ENCODE data around the gene TTLL10.

The TTLL10 gene

DNA sequence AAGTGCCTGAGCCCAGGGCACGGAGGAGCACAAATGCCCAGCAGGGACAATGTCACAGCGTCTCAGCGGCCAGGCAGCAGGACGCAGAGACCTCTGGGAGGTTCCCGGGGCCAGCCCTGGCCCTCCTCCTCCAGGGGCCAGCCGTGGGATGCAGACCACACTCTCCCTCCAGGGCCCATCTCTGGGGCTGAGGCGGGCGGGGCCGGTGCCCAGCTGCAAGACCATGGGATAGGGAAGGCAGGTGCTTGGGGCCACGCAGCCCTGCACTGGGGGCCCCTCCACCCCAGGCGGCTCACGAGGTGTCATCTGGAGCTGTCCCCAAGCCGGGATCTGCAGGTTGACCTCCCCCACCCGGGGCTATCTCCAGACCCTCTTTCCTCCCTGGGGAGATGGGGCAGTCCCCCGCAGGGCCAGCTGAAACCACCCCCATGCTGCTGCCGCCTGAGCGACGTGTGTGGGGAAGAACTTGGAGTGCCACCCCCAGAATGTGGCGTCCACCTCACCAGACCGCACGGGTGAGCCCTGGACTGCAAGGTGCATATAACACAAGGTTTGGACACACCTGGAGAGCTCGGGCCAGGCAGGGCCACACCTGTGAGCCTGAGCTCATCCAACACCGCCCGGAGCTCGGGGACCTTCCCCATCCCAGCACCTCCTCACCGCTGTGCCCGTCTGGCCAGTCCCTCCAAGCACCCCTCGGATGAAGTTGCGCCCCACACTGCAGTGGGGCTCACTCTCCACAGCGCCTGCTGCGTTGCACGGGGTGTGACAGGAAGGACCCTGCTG, 4.1 kb upstream of the TTLL10 start:
- H3K27me3 ChIP-seq (ENCODE audit: low read length), result no peaks in the 10 kb centered on the region

GRCh38 chr1:1170215-1171091, 3.2 kb upstream of the TTLL10 start:
- no peaks in the 10 kb centered on the region for H3K27me3 ChIP-seq (ENCODE audit: low read length)
- H3K36me3 ChIP-seq (ENCODE audit: low read length), result no peaks in the 10 kb centered on the region
- H3F3A ChIP-seq (ENCODE audit: insufficient read depth), result no peaks in the 10 kb centered on the region
- no peaks in the 10 kb centered on the region for H3K79me2 ChIP-seq (ENCODE audit: insufficient read depth, low read length)
- TF ChIP-seq EZH2phosphoT487 (conservative IDR thresholded peaks at IDR 0.05; ENCODE audit: low read length) (no peak), CTCF (IDR thresholded peaks at IDR 0.05; ENCODE audit: insufficient read depth, low read length, poor library complexity, severe bottlenecking) (no peak)
- no peak overlapping the region for H3K4me2 ChIP-seq (ENCODE audit: low read depth, low read length, poor library complexity, severe bottlenecking)
- H3K9me2 ChIP-seq (replicated peaks; ENCODE audit: insufficient read depth, low read length), result no peaks in the 10 kb centered on the region
- no peaks in the 10 kb centered on the region for H3K9me3 ChIP-seq (ENCODE audit: insufficient read depth, low read length)
- H3K9ac ChIP-seq (ENCODE audit: low read length), result no peak overlapping the region
- no peak overlapping the region for H3K27ac ChIP-seq (ENCODE audit: low read depth, low read length)
- H4K20me1 ChIP-seq (ENCODE audit: low read depth, low read length), result no peaks in the 10 kb centered on the region
- H3K4me3 ChIP-seq (ENCODE audit: insufficient read depth, low read length, poor library complexity, severe bottlenecking), result no peak overlapping the region
- no peak overlapping the region for H2AFZ ChIP-seq (ENCODE audit: low read depth, low read length, severe bottlenecking)

More for the DNA sequence above, 4.1 kb upstream of the TTLL10 start:
- no peak overlapping the region for H3K4me3 ChIP-seq (ENCODE audit: insufficient read depth, low read length, poor library complexity, severe bottlenecking)
- no peaks in the 10 kb centered on the region for H3F3A ChIP-seq (ENCODE audit: insufficient read depth)
- H2AFZ ChIP-seq (ENCODE audit: low read depth, low read length, severe bottlenecking), result no peak overlapping the region
- H3K27ac ChIP-seq (ENCODE audit: low read depth, low read length), result no peak overlapping the region
- no peaks in the 10 kb centered on the region for H3K9me2 ChIP-seq (replicated peaks; ENCODE audit: insufficient read depth, low read length)
- H3K9ac ChIP-seq (ENCODE audit: low read length), result no peak overlapping the region
- H3K79me2 ChIP-seq (ENCODE audit: insufficient read depth, low read length), result no peaks in the 10 kb centered on the region
- no peak overlapping the region for H3K4me2 ChIP-seq (ENCODE audit: low read depth, low read length, poor library complexity, severe bottlenecking)
- H3K36me3 ChIP-seq (ENCODE audit: low read length), result no peaks in the 10 kb centered on the region
- no peaks in the 10 kb centered on the region for H3K9me3 ChIP-seq (ENCODE audit: insufficient read depth, low read length)
- no peaks in the 10 kb centered on the region for H4K20me1 ChIP-seq (ENCODE audit: low read depth, low read length)
- no peak for TF ChIP-seq EZH2phosphoT487 (conservative IDR thresholded peaks at IDR 0.05; ENCODE audit: low read length)
- no peak for TF ChIP-seq CTCF (IDR thresholded peaks at IDR 0.05; ENCODE audit: insufficient read depth, low read length, poor library complexity, severe bottlenecking)

DNA sequence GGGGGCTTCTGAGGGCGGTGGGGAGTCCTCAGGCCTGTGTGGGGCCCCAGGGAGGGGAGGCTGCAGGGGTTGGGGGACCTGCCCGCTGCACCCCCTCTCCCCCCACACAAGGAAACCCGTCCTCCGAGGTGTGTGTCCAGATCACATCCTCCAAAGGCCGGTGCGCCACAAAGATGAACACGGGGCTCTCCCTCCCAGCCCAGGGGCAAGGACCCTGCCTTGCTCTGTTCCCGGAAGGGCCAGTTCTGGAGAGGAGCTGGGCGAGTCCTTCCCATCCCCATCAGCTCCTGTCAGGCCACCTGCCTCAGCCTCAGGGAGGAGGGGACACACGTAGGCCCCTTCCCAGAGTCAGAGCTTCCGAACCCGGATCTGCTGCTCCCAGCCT, 2.5 kb upstream of the TTLL10 start:
- H3K4me3 ChIP-seq (ENCODE audit: insufficient read depth, low read length, poor library complexity, severe bottlenecking), result no peak overlapping the region
- H3K27me3 ChIP-seq (ENCODE audit: low read length), result no peaks in the 10 kb centered on the region
- no peaks in the 10 kb centered on the region for H3K9me3 ChIP-seq (ENCODE audit: insufficient read depth, low read length)
- no peak overlapping the region for H3K27ac ChIP-seq (ENCODE audit: low read depth, low read length)
- H3K79me2 ChIP-seq (ENCODE audit: insufficient read depth, low read length), result no peaks in the 10 kb centered on the region
- H4K20me1 ChIP-seq (ENCODE audit: low read depth, low read length), result no peaks in the 10 kb centered on the region
- no peak overlapping the region for H3K4me2 ChIP-seq (ENCODE audit: low read depth, low read length, poor library complexity, severe bottlenecking)
- H3K36me3 ChIP-seq (ENCODE audit: low read length), result no peaks in the 10 kb centered on the region
- no peaks in the 10 kb centered on the region for H3K9me2 ChIP-seq (replicated peaks; ENCODE audit: insufficient read depth, low read length)
- no peaks in the 10 kb centered on the region for H3F3A ChIP-seq (ENCODE audit: insufficient read depth)
- H3K9ac ChIP-seq (ENCODE audit: low read length), result no peak overlapping the region
- no peak overlapping the region for H2AFZ ChIP-seq (ENCODE audit: low read depth, low read length, severe bottlenecking)
- TF ChIP-seq CTCF (IDR thresholded peaks at IDR 0.05; ENCODE audit: insufficient read depth, low read length, poor library complexity, severe bottlenecking) (no peak), EZH2phosphoT487 (conservative IDR thresholded peaks at IDR 0.05; ENCODE audit: low read length) (no peak)
